NB4 (cell line): ENCODE data around the gene VAV3.
"Not testable (repeated sequence)": the region's sequence is repeated elsewhere in the genome, so short reads cannot be mapped to it uniquely, and the experiment has no call there.

Experiments used
- DNase-seq: peaks from one replicate; pipeline ENCODE4 v3.0.0; 2010; ENCODE audit warnings: low read depth
- H3K4me3 ChIP-seq: one replicate; pipeline ENCODE4 v1.5.1; 2011; ENCODE audit warnings: mild to moderate bottlenecking, low read depth, low read length, moderate library complexity
- CTCF ChIP-seq: IDR thresholded peaks from one replicate; pipeline ENCODE4 v1.5.1; 2012; ENCODE audit warnings: low read depth, low read length
- MAX ChIP-seq: IDR thresholded peaks from 2 replicates; pipeline ENCODE4 v1.6.1; 2011; ENCODE audit warnings: low read depth, low read length
- MYC ChIP-seq: IDR thresholded peaks from 2 replicates; pipeline ENCODE4 v1.6.1; 2011; ENCODE audit warnings: low read depth, low read length
- POLR2A ChIP-seq: IDR thresholded peaks from 2 replicates; pipeline ENCODE4 v1.6.1; 2011; ENCODE audit warnings: mild to moderate bottlenecking; ENCODE audit not compliant: insufficient read length; ENCODE audit errors: extremely low read depth

The VAV3 gene

GRCh38 chr1:107706182-107706581 lies 258.8 kb downstream of the VAV3 start:
- no peak for TF ChIP-seq MYC
- TF ChIP-seq POLR2A: no peak
- no peak for TF ChIP-seq MAX
- TF ChIP-seq CTCF: no peak
- no peak for DNase-seq
- no peak overlapping the region for H3K4me3 ChIP-seq

GRCh38 chr1:107704911-107705310 lies 260.1 kb downstream of the VAV3 start:
- TF ChIP-seq MAX: no peak
- no peak for TF ChIP-seq POLR2A
- no peak for TF ChIP-seq CTCF
- TF ChIP-seq MYC: no peak
- DNase-seq: no peak

GRCh38 chr1:107702946-107703571 lies 261.9 kb downstream of the VAV3 start:
- TF ChIP-seq MYC (no peak), CTCF (no peak)
- no peak overlapping the region for H3K4me3 ChIP-seq
- DNase-seq: no peak

More at GRCh38 chr1:107704911-107705310, 260.1 kb downstream of the VAV3 start:
- H3K4me3 ChIP-seq: no peak overlapping the region

GRCh38 chr1:107700651-107701050 lies 264.3 kb downstream of the VAV3 start:
- DNase-seq, H3K4me3 ChIP-seq: not testable (repeated sequence)

- TF ChIP-seq CTCF (no peak), MAX (no peak), POLR2A (no peak), MYC (no peak)
- H3K4me3 ChIP-seq: no peak overlapping the region
- no peak for DNase-seq
Measured at GRCh38 chr1:107698161-107698560, 266.8 kb downstream of the VAV3 start.

- DNase-seq: no peak
- H3K4me3 ChIP-seq: no peak overlapping the region
- no peak for TF ChIP-seq POLR2A
Measured at GRCh38 chr1:107695341-107695740, 269.6 kb downstream of the VAV3 start.

- H3K4me3 ChIP-seq: no peak overlapping the region
- no peak for TF ChIP-seq CTCF
- TF ChIP-seq POLR2A: no peak
- TF ChIP-seq MYC: no peak
- DNase-seq: no peak
Measured at GRCh38 chr1:107692580-107693345, 272.2 kb downstream of the VAV3 start.
